HG02981 (cell line): Measurements from ENCODE around the gene RIPOR2.
"Not testable (repeated sequence)": the region's sequence is repeated elsewhere in the genome, so short reads cannot be mapped to it uniquely, and the experiment has no call there.

ENCODE experiments used
- ATAC-seq: cut with Tn5 transposase; IDR thresholded peaks from one replicate; pipeline ENCODE4 v1.9.1; 2021; ENCODE audit warnings: mild to moderate bottlenecking, moderate library complexity; ENCODE audit not compliant: unreplicated experiment

Gene RIPOR2

DNA sequence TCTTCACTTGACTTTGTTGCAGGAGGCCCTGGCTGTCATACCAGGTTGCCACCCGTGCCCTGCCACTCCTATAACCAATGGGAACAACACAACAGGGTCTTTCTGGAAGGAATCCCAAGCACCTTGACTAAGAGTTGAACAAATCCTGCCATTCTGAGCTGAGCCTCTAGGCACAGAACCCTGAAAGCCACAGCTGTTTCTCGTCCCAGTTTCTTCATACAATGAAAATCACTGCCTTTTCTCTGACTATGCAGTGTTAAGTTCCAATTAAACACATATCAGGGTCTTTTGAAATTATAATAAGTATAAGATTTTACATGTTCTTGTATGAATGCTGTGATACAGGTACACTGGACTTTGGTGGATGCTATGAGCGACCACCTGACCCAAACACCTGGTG is 54.4 kb downstream of the RIPOR2 start:
- ATAC-seq: no peak

GRCh38 chr6:24880451-24880850 is 55.3 kb downstream of the RIPOR2 start:
- ATAC-seq: no peak

DNA sequence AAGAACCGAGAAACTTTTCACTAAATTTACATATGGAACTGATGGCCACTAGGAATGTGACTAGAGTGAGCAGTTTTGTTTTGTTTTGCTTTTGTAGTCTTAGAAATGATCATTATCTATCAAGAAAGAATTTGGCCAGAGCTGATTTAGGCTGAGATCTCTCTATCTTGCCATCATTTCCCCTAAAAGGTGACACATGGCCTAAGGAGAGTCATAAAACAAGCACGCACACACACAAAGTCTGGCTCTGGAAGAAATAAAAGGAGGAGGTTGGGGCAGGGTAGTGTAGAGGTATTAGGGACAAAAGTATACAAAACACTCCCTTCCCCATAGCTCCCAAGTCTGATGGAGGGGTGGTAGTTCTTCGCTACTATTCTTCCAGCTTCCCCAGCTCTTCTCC is 56.4 kb downstream of the RIPOR2 start:
- ATAC-seq: no peak

- ATAC-seq: not testable (repeated sequence)
These were observed 58.0 kb downstream of the RIPOR2 start for GRCh38 chr6:24877747-24878146.

- ATAC-seq: no peak
These were observed 59.0 kb downstream of the RIPOR2 start for GRCh38 chr6:24876499-24877465.

- no peak for ATAC-seq
These were observed 60.2 kb downstream of the RIPOR2 start for GRCh38 chr6:24875534-24875901.

- no peak for ATAC-seq
These were observed 60.8 kb downstream of the RIPOR2 start for GRCh38 chr6:24874776-24875533.

DNA sequence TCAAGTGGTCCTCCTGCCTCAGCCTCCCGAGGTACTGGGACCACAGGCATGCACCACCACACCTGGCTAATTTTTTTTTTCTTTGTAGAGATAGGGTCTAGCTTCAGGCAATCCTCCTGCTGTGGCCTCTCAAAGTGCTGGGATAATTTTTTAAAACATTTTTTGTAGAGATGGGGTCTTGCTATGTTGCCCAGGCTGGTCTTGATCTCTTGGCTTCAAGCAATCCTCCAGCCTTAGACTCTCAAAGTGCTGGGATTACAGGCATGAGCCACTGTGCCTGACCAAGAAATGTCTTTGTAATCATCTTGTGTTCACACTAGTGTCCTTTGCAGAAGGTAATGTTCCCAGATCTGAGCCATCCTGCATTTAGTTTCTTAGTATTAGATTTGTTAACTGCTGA is 61.6 kb downstream of the RIPOR2 start:
- no peak for ATAC-seq

GRCh38 chr6:24872779-24873178 is 63.0 kb downstream of the RIPOR2 start:
- no peak for ATAC-seq

DNA sequence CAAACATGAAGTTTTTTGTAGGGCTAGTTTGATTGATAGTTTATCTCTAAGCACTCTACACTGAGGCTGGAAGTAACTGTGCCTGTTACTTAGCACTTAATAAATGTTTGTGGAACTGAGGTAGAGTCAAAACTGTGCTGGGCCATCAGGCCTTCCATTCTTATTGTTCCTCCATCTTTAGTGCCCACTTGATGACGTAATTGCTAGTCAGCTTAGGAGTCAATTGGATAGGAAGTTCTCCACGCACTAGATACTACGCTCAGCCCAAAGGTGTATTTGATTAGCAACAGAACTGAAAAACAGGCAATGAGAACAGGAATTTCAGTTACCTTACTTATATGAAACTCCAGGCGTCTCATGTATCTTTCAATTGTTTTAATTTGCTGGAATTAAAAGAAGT is 67.0 kb downstream of the RIPOR2 start:
- ATAC-seq: no peak

GRCh38 chr6:24867104-24867703 is 68.6 kb downstream of the RIPOR2 start:
- no peak for ATAC-seq

GRCh38 chr6:24865161-24865560 is 70.6 kb downstream of the RIPOR2 start:
- ATAC-seq: no peak

DNA sequence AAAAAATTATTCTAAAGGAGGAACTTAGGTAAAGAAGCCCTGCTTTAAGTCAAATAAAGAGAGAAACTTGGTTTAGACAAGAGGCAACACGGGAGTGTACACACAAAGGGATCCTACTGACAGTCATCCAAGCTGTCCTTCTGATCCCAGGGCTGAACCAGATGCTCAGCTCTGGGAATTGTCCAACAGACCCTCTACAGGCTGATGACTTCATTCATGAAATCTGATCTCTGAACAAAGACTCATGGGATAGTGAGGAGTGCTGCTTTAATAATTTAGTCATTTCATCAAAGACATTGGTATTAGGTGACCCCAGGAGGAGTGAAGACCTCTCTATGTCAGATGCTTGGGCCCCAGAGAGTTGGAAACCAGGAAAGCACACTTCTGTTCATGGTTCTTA is 71.4 kb downstream of the RIPOR2 start:
- ATAC-seq: no peak

DNA sequence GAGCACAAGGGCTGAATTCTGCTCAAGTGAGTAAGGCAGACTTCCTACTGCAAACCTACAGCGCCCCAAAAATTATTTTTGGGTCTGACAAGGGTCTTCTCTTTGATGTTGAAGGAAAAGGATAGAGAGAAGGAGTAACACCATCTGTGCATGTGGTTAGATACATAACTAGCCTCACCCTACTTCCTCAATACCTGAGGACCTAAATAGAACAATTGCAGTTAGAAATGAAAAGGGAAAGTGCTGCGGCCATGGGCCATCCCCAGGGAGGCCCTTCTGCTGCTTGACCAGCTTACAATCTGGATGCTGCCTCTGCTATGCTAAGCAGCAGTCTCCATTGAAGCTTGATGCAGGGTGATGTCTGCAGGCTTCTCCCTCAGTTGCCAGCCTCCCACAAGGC is 73.8 kb downstream of the RIPOR2 start:
- ATAC-seq: peak; percentile 65

DNA sequence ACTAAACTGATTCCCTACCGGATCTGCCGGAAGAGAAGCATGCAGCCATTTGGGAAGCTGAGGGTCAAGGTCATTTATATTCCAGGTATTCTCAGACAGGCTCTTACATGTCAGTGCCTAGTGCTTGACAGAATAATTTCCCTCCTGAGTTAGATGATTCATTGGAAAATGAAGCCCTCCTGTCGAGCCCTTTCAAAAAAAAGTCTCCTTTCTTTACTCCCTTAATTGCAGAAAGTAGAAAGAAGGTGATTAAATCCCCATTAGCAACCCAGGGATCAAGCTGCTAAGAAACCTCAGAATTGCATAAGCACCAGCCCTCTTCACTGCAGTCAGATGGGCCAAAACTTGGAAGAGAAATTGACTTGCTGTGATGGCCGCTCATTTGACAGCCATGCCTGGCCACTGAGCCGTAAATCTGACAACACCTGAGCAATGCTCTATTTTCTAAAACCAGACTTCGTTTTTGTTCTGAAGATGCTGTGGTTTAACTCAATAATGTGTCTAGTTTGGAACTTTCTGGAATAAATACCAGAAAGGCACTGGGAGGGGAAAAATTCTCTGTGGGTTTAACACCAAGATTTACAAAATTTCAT is 76.1 kb downstream of the RIPOR2 start:
- no peak for ATAC-seq

DNA sequence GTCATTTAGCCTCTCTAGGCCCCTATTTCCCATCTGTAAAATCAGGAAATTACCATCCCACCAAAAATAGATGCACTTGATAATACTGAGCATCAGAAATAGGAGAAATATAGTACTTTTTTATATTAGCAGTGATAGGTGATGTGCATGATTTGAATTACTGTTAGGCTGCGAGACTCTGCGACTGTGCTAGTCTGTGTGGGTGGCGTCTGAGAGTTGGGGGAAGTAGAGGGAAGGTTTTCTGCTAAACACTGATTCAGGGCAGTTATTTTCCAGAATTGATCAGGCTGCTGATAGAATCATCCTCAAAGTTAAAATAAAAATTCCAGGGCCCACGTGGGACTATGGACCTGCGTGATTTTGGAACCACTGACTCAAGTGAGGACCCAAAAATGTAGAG is 76.6 kb downstream of the RIPOR2 start:
- no peak for ATAC-seq

- ATAC-seq: peak; percentile 78
These were observed 77.5 kb downstream of the RIPOR2 start for GRCh38 chr6:24858177-24858653.

DNA sequence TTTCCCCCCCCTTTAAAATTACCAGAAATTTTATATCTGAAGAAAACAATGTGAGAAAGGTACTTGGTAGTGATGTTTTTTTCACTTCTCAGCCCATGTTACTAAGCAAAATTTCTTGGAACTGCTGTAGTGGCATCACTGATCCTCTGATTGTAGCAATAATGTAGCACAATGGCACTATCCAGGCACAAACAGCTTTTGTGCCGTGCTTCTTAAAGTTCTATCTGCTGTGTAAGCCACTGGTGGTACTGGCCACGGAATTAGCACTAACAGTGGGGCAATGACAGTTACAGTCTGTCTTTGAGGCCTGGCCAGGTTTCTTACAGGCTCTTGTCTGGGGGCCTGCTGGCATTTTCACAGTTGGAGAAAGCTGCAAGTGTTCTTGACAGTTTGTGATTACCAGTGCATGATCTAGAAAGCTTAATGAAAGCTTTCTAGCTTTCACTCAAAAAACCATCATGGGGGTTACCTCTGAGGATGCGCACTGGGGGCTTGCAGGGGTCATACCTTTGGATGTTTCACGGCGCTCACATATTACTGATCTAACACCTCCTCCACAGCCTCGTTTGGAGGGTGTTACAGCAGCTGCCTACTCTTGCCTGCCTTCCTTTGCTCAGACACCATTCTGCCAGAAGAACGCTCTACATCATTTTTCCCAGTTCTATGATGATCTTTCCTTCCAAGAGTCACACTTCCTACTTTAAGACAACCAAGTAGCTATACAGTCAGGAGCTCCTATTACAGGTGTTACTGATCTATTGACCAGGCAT is 78.7 kb downstream of the RIPOR2 start:
- no peak for ATAC-seq

- ATAC-seq: no peak
These were observed 79.5 kb downstream of the RIPOR2 start for GRCh38 chr6:24856246-24856599.
